Trophoblast cell (in vitro differentiated cells and primary cell): ENCODE data around the gene MYOC.

Experiments used
- DNase-seq, 2 donors: peaks; one replicate each; pipeline ENCODE4 v3.0.0-alpha.2; 2016
- H2AFZ ChIP-seq: 2 replicates; pipeline ENCODE4 v1.6.1; 2013; ENCODE audit warnings: low read length, moderate library complexity, mild to moderate bottlenecking; ENCODE audit not compliant: insufficient read depth, poor library complexity
- H2AK5ac ChIP-seq: 2 replicates; pipeline ENCODE4 v1.6.1; 2013; ENCODE audit warnings: mild to moderate bottlenecking, low read length
- H2BK120ac ChIP-seq: 2 replicates; pipeline ENCODE4 v1.6.1; 2013; ENCODE audit warnings: low read length, mild to moderate bottlenecking, moderate library complexity; ENCODE audit not compliant: insufficient read depth, poor library complexity
- H2BK12ac ChIP-seq: 2 replicates; pipeline ENCODE4 v1.6.1; 2013; ENCODE audit warnings: mild to moderate bottlenecking, low read length, moderate library complexity
- H2BK5ac ChIP-seq: 2 replicates; pipeline ENCODE4 v1.6.1; 2013; ENCODE audit warnings: low read length, low read depth, moderate library complexity, mild to moderate bottlenecking; ENCODE audit not compliant: poor library complexity
- H3K14ac ChIP-seq: 2 replicates; pipeline ENCODE4 v1.6.1; 2013; ENCODE audit warnings: mild to moderate bottlenecking, low read length
- H3K18ac ChIP-seq: 2 replicates; pipeline ENCODE4 v1.6.1; 2013; ENCODE audit warnings: mild to moderate bottlenecking, low read length
- H3K23ac ChIP-seq: 2 replicates; pipeline ENCODE4 v1.6.1; 2013; ENCODE audit warnings: low read length
- H3K27ac ChIP-seq: 2 replicates; pipeline ENCODE4 v1.5.1; 2013; ENCODE audit warnings: low read depth, mild to moderate bottlenecking, inconsistent platforms, low read length, moderate library complexity
- H3K27me3 ChIP-seq: 2 replicates; pipeline ENCODE4 v1.6.1; 2013; ENCODE audit warnings: inconsistent platforms, mild to moderate bottlenecking, low read length, moderate library complexity; ENCODE audit not compliant: insufficient read depth
- H3K36me3 ChIP-seq, 2 experiments: 1 replicate in 1 of 2; 2 replicates in 1 of 2; pipeline ENCODE4 v1.6.1; 2013; ENCODE audit warnings: low read length in 2 of 2, mild to moderate bottlenecking in 2 of 2, moderate library complexity in 1 of 2; ENCODE audit not compliant: insufficient read depth in 2 of 2, control insufficient read depth in 1 of 2
- H3K4ac ChIP-seq: 2 replicates; pipeline ENCODE4 v1.6.1; 2013; ENCODE audit warnings: low read depth, mild to moderate bottlenecking, low read length, moderate library complexity
- H3K4me1 ChIP-seq, 2 experiments: 1 replicate in 1 of 2; 2 replicates in 1 of 2; pipeline ENCODE4 v1.6.1; 2013; ENCODE audit warnings: low read length in 2 of 2, mild to moderate bottlenecking in 2 of 2, moderate library complexity in 1 of 2; ENCODE audit not compliant: insufficient read depth in 2 of 2, control insufficient read depth in 1 of 2
- H3K4me2 ChIP-seq: 2 replicates; pipeline ENCODE4 v1.6.1; 2013; ENCODE audit warnings: inconsistent platforms, mild to moderate bottlenecking, low read length, moderate library complexity
- H3K4me3 ChIP-seq: 2 replicates; pipeline ENCODE4 v1.5.1; 2013; ENCODE audit warnings: mild to moderate bottlenecking, low read depth, low read length, inconsistent platforms
- H3K79me1 ChIP-seq: one replicate; pipeline ENCODE4 v1.6.1; 2013; ENCODE audit warnings: low read length
- H3K79me2 ChIP-seq: 2 replicates; pipeline ENCODE4 v1.6.1; 2013; ENCODE audit warnings: low read length, mild to moderate bottlenecking; ENCODE audit not compliant: control insufficient read depth, insufficient read depth, poor library complexity
- H3K9ac ChIP-seq: 2 replicates; pipeline ENCODE4 v1.6.1; 2013; ENCODE audit warnings: mild to moderate bottlenecking, low read length
- H3K9me3 ChIP-seq: 2 replicates; pipeline ENCODE4 v1.6.1; 2013; ENCODE audit warnings: low read depth, mild to moderate bottlenecking, control low read depth, inconsistent platforms, low read length; ENCODE audit not compliant: insufficient read depth
- H4K12ac ChIP-seq: 2 replicates; pipeline ENCODE4 v1.6.1; 2013; ENCODE audit warnings: low read depth, mild to moderate bottlenecking, low read length, moderate library complexity
- H4K8ac ChIP-seq: 2 replicates; pipeline ENCODE4 v1.6.1; 2013; ENCODE audit warnings: low read depth, mild to moderate bottlenecking, low read length, moderate library complexity
- H4K91ac ChIP-seq: one replicate; pipeline ENCODE4 v1.6.1; 2013; ENCODE audit warnings: low read depth, mild to moderate bottlenecking, low read length, moderate library complexity
- WGBS: extraction: QIAGEN DNeasy Blood & Tissue Kit; methylation state at CpG from one replicate; pipeline ENCODE4 v1.1.7; 2013; ENCODE audit warnings: missing lambda C conversion rate; ENCODE audit not compliant: insufficient read length, insufficient coverage; ENCODE audit errors: extremely low coverage; 5-methylcytosine and 5-hydroxymethylcytosine counted together

The MYOC gene

DNA sequence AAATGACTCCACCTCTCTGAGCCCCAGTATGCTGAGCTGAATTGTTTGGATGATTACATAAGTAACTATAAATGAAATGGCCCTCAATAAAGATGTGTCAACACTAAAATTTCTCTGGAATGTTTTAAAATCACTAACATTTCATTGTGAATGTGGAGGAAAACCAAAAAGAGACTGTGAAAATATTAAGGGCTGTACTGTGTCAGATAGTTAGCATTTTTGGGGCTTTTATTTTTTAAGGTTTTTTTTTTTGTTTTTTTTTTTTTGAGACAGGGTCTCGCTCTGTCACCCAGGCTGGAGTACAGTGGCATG is 6.3 kb downstream of the MYOC start:
- no peak overlapping the region for H2BK120ac ChIP-seq
- H3K27me3 ChIP-seq: no peaks in the 10 kb centered on the region
- no peaks in the 10 kb centered on the region for H3K79me1 ChIP-seq
- H2BK12ac ChIP-seq: no peak overlapping the region
- H2BK5ac ChIP-seq: no peak overlapping the region
- H4K91ac ChIP-seq: no peak overlapping the region
- H3K4ac ChIP-seq: no peak overlapping the region
- no peaks in the 10 kb centered on the region for H3K36me3 ChIP-seq
- no peak overlapping the region for H3K4me3 ChIP-seq
- DNase-seq: no peak
- H3K14ac ChIP-seq: no peak overlapping the region
- no peak overlapping the region for H3K4me2 ChIP-seq
- no CpG with 5 or more reads among the region's 1 CpG for WGBS
- no peak overlapping the region for H2AFZ ChIP-seq
- H3K79me2 ChIP-seq: no peaks in the 10 kb centered on the region
- no peak overlapping the region for H3K27ac ChIP-seq
- H2AK5ac ChIP-seq: no peak overlapping the region
- H3K4me1 ChIP-seq: no peaks in the 10 kb centered on the region
- no peak overlapping the region for H3K9ac ChIP-seq
- no peak overlapping the region for H4K12ac ChIP-seq
- H3K9me3 ChIP-seq: no peaks in the 10 kb centered on the region
- H3K18ac ChIP-seq: no peak overlapping the region
- no peak overlapping the region for H3K23ac ChIP-seq
- no peak overlapping the region for H4K8ac ChIP-seq

DNA sequence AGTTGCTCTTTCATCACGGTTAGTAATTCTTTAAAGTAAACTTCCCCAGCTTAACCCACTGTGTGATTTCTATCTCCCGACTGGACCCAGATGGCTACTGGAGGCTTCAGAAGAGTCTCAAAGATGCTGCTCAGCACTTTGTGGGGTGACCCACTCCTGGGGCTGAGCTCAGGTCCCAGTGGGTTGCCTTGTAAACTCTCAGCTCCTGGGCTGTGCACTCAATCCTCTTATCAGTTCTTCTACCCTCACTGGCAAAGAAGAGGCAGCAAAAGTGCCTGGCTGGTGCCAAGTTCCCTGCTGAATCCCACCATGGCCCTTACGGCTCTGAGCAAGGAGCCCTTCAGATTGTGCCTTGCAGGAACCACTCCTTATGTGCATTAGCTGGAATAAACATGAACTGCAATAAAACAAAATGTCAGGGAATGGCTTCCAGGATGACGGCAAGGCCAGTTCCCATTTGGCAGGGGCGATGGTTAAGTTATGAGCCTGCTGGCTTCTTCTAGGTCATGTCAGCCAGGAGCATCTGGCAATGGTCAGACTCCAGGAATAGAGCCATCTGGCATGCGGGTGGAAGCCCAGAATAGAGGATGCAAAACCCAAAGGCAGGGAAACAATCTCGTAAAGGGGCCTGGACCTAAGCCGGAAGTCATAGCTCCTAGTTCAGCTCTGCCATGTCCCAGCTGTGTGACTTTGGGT is 6.8 kb downstream of the MYOC start:
- Histone ChIP-seq H2AK5ac (no peak overlapping the region), H4K91ac (no peak overlapping the region), H3K23ac (no peak overlapping the region), H3K9me3 (no peaks in the 10 kb centered on the region), H2BK5ac (no peak overlapping the region), H4K12ac (no peak overlapping the region), H3K9ac (no peak overlapping the region), H3K4me1 (no peaks in the 10 kb centered on the region), H2BK120ac (no peak overlapping the region), H3K79me1 (no peaks in the 10 kb centered on the region), H3K4me3 (no peak overlapping the region), H3K18ac (no peak overlapping the region), H4K8ac (no peak overlapping the region), H3K27me3 (no peaks in the 10 kb centered on the region), H3K4me2 (no peak overlapping the region), H3K79me2 (no peaks in the 10 kb centered on the region), H2BK12ac (no peak overlapping the region), H3K27ac (no peak overlapping the region), H3K14ac (no peak overlapping the region), H3K36me3 (no peaks in the 10 kb centered on the region), H2AFZ (no peak overlapping the region), H3K4ac (no peak overlapping the region)
- no peak for DNase-seq
- no CpG with 5 or more reads among the region's 8 CpGs for WGBS

DNA sequence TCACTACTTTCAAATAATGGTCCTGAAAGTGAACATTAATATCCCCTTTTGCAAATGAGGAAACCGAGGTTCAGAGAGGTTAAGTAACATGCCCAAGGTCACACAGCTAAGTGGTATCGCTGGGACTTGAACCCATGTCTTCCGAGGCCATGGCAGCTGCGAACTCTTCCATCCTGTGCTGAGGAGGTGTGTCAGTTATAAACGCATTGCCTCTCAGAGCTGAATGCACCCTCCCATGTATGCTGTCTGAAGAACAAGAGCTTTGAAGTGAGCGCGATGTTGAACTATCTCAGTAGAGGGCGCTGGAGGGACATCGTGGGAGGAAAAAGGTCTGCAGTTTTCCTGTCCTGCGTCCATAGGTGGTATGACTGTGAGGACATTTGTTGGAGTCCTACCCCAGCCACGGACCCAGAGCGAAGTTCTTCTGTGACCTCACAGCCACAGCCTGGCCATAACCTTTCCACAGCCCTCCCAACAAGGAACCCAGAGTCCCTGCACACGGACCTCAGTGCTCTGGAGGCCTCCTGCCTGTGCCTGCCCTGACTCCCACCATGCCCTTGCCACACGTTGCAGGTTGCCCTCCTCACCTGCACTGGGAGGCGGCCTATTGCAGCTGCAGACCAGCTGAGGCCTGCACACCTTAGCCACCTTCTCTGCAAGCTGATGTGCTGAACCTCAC is 7.5 kb downstream of the MYOC start:
- H3K14ac ChIP-seq: no peak overlapping the region
- no peak overlapping the region for H3K9ac ChIP-seq
- no peak overlapping the region for H3K4me2 ChIP-seq
- no peak overlapping the region for H2BK5ac ChIP-seq
- H2AK5ac ChIP-seq: no peak overlapping the region
- WGBS: no CpG with 5 or more reads among the region's 15 CpGs
- H2BK120ac ChIP-seq: no peak overlapping the region
- DNase-seq: peak; percentile 84 to 96
- no peak overlapping the region for H4K12ac ChIP-seq
- no peak overlapping the region for H3K4ac ChIP-seq
- no peaks in the 10 kb centered on the region for H3K9me3 ChIP-seq
- H4K91ac ChIP-seq: no peak overlapping the region
- no peaks in the 10 kb centered on the region for H3K79me2 ChIP-seq
- H2AFZ ChIP-seq: peak overlapping the region; percentile 13
- H3K36me3 ChIP-seq: no peaks in the 10 kb centered on the region
- no peak overlapping the region for H3K27ac ChIP-seq
- H3K79me1 ChIP-seq: no peaks in the 10 kb centered on the region
- H2BK12ac ChIP-seq: no peak overlapping the region
- H3K23ac ChIP-seq: no peak overlapping the region
- H4K8ac ChIP-seq: no peak overlapping the region
- H3K18ac ChIP-seq: no peak overlapping the region
- H3K27me3 ChIP-seq: no peaks in the 10 kb centered on the region
- no peaks in the 10 kb centered on the region for H3K4me1 ChIP-seq
- no peak overlapping the region for H3K4me3 ChIP-seq

DNA sequence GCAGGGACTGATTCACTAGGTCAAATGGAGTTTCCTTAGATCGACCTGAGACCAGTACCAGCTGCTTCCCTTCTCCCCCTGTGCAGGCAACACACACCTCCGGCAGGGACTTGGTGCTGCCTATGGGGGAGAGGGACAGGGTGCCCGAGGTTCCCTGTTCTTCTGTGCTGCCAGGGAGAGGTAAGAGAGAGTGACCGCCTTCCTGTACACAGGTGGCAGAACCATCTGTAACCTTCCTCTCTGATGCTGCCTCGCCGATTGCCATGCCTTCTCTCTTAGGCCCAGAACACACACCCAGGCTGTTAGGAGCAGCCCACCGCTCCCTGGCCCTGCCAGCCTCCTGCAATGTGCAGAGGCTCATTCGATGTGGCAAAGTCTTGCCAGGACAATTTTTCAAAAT is 9.3 kb downstream of the MYOC start:
- Histone ChIP-seq H3K9me3 (no peaks in the 10 kb centered on the region), H3K36me3 (no peaks in the 10 kb centered on the region), H2AK5ac (no peak overlapping the region), H4K91ac (no peak overlapping the region), H3K14ac (no peak overlapping the region), H3K79me1 (no peaks in the 10 kb centered on the region), H2BK120ac (no peak overlapping the region), H3K18ac (no peak overlapping the region), H3K27me3 (no peaks in the 10 kb centered on the region), H3K4me2 (no peak overlapping the region), H2BK12ac (no peak overlapping the region), H2BK5ac (no peak overlapping the region), H4K12ac (no peak overlapping the region), H3K4me3 (no peak overlapping the region), H3K27ac (no peak overlapping the region), H3K4me1 (no peaks in the 10 kb centered on the region), H3K79me2 (no peaks in the 10 kb centered on the region), H2AFZ (no peak overlapping the region), H3K4ac (no peak overlapping the region), H3K9ac (no peak overlapping the region), H4K8ac (no peak overlapping the region), H3K23ac (no peak overlapping the region)
- no CpG with 5 or more reads among the region's 8 CpGs for WGBS
- no peak for DNase-seq
